Esophagus squamous epithelium (tissue), 4 donors: Measurements from ENCODE around the gene PIMREG.

Source experiments
- POLR2A ChIP-seq, 4 donors: fragments of 450-650 bp; IDR thresholded peaks; one replicate each; pipeline ENCODE4 v1.6.1; 2017; ENCODE audit warnings: antibody characterized with exemption in 4 of 4, mild to moderate bottlenecking in 4 of 4, moderate library complexity in 3 of 4
- TF ChIP-seq, protein P1 (sequence below), 6 experiments: fragments of 450-650 bp in 4 of 6; fragments of 200-600 bp in 2 of 6; sonication (generic) in 2 of 6; IDR thresholded peaks; one replicate each; pipeline ENCODE4 v1.5.1; 2016 to 2019; ENCODE audit warnings: antibody characterized with exemption in 6 of 6, mild to moderate bottlenecking in 4 of 6, moderate library complexity in 4 of 6

DNA sequence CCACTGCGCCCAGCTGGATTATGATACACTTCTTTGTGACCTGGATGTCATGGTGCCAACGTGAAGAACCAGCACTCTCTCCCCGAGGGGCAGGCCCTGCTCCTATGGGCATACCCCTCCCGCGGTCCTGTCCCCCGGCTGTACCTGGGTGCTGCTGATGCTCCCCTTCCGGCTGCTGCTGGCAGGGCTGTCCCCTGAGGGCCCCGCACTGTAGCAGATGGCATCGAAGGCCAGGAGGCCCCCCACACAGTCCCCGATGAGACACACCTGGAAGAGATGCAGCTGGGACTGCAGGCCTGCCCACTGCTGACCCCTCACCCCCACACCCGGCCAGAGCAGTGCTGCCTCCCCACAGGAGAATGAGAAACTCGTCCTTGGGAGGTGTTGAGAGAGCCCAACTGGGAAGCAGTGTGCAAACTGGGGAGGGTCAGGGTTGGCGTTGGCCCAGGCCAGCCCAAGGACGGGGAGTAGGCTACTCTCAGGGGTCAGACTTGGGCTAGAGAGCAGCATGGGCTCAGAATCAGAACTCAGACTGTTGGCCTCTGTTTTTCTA is 33.7 kb downstream of the PIMREG start:
- TF ChIP-seq, protein P1, sequence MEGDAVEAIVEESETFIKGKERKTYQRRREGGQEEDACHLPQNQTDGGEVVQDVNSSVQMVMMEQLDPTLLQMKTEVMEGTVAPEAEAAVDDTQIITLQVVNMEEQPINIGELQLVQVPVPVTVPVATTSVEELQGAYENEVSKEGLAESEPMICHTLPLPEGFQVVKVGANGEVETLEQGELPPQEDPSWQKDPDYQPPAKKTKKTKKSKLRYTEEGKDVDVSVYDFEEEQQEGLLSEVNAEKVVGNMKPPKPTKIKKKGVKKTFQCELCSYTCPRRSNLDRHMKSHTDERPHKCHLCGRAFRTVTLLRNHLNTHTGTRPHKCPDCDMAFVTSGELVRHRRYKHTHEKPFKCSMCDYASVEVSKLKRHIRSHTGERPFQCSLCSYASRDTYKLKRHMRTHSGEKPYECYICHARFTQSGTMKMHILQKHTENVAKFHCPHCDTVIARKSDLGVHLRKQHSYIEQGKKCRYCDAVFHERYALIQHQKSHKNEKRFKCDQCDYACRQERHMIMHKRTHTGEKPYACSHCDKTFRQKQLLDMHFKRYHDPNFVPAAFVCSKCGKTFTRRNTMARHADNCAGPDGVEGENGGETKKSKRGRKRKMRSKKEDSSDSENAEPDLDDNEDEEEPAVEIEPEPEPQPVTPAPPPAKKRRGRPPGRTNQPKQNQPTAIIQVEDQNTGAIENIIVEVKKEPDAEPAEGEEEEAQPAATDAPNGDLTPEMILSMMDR (IDR thresholded peaks at IDR 0.05), result no peak
- no peak for TF ChIP-seq POLR2A (IDR thresholded peaks at IDR 0.05)
